GM13976 (cell line): ENCODE data around the gene MAFF.

Source experiments
- DNase-seq: peaks from one replicate; pipeline ENCODE4 v3.0.0; 2012; ENCODE audit warnings: low spot score
- CTCF ChIP-seq: IDR thresholded peaks from 2 replicates; pipeline ENCODE4 v1.5.1; 2012; ENCODE audit warnings: borderline replicate concordance, mild to moderate bottlenecking; ENCODE audit not compliant: insufficient read depth; ENCODE audit errors: extremely low read depth, missing control alignments, control extremely low read depth
- in situ Hi-C: fragments of 300-500 bp; cut with MboI; formaldehyde crosslinking; loops from one replicate; pipeline ENCODE4 v1.12.0; 2022; ENCODE audit warnings: low sequenced_read_pairs, mixed read lengths, inconsistent platforms; ENCODE audit not compliant: unreplicated experiment

MAFF gene

GRCh38 chr22:38223289-38223960 lies 21.6 kb downstream of the MAFF start:
- no peak for DNase-seq
- in situ Hi-C loops, result loop anchor here (10.0 kb wide), 1 partner anchor 109 kb away; the partner anchor contains the start of gene BAIAP2L2
- no peak for TF ChIP-seq CTCF

- in situ Hi-C loops, result loop anchor here (10.0 kb wide), 1 partner anchor 112 kb away; the partner anchor contains the start of gene BAIAP2L2
- no peak for DNase-seq
- TF ChIP-seq CTCF, result no peak
These were observed 25.3 kb downstream of the MAFF start for GRCh38 chr22:38226853-38227649.

- TF ChIP-seq CTCF, result no peak
- DNase-seq, result no peak
- in situ Hi-C loops, result loop anchor here (10.0 kb wide), 1 partner anchor 114 kb away; the partner anchor contains the start of gene BAIAP2L2
These were observed 26.6 kb downstream of the MAFF start for GRCh38 chr22:38228326-38228872.

GRCh38 chr22:38228873-38229740 lies 27.3 kb downstream of the MAFF start:
- no peak for TF ChIP-seq CTCF
- DNase-seq, result no peak
- in situ Hi-C loops, result loop anchor here (10.0 kb wide), 1 partner anchor 114 kb away; the partner anchor contains the start of gene BAIAP2L2

- DNase-seq, result peak; percentile 79
- TF ChIP-seq CTCF, result peak; percentile 35
- in situ Hi-C loops, result no loop called here
These were observed 28.5 kb downstream of the MAFF start for GRCh38 chr22:38230108-38230825.
